Activated gamma-delta T cell treated with anti-CD3 and anti-CD28 coated beads, Interleukin-2, amount 50 U/mL, for 16 hours (primary cell): ENCODE measurements around the gene ALDOA.
"Not testable (repeated sequence)": the region's sequence is repeated elsewhere in the genome, so short reads cannot be mapped to it uniquely, and the experiment has no call there.

Experiments
- DNase-seq: peaks from one replicate; pipeline ENCODE4 v3.0.0-alpha.2; 2020; ENCODE audit warnings: low read depth

ALDOA gene

DNA sequence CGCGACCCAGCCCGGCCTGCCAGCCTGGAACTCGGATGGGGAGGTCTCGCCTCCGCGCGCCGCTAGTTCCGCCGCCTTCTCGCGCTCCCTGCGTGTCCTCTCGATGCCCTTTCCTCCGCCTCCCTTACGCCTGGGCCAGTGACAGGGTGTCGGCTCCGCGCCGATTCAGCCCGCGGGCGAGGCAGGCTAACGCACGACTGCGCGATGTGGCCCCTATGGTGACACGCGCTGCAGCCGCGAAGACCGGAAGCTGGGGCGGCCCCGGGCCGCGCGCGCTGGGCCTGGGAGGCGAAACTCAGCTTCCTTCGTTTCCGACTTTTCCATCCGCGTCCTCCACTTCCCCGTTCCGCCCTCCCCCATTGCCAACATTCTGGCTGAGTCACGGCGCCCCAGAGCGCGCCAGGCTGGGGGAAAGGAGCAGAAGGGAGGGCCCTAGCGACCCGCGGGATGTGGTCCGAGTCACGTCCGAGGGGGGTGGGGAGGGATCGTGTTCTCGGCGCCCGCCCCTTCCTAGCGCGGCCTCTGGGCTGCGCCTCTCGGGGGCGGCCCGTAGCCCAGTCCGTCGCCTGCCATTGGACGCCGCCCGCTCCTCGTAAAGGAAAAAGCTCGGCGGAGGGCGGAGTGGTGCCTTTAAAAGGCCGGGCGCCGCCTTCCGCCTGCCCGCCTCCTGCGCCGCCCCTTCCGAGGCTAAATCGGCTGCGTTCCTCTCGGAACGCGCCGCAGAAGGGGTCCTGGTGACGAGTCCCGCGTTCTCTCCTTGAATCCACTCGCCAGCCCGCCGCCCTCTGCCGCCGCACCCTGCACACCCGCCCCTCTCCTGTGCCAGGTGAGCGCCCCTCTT is at the start of gene ALDOA:
Gene ALDOA, plus strand, starts transcription at position 659 of the 841 bp plus-strand sequence. CDS start 1,138 bp downstream, outside the sequence.
- peak; percentile 92 for DNase-seq

DNA sequence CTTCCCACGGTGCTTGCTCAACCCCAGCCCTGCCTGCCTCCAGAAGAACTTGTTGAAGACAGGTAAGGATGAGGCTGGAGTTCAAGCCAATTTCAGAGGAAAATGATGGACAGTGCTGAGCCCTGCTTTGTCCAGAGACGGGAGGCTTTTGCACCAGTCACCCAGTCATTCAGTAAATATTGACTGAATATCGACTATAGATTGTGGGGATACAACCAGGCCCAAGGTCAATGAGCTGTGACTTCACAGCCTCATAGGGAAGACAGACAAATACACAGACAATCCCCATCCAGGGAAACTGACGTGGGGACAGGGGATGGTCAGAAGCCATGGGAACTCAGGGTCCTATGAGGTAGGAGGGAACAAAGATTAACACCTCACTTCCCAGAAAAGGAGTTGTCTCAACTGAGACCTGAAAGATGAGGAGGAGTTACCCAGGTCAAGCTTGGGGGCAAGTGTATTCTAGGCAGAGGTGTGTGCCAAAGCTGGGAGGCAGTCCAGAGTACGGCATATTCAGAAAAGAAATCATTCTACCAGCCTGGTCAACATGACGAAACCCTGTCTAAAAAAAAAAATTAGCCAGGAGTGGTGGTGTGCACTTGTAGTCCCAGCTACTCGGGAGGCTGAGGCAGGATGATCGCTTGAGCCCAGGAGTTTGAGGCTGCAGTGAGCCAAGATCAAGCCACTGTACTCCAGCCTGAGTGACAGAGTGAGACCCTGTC is 48.8 kb upstream of the ALDOA start:
- no peak for DNase-seq

DNA sequence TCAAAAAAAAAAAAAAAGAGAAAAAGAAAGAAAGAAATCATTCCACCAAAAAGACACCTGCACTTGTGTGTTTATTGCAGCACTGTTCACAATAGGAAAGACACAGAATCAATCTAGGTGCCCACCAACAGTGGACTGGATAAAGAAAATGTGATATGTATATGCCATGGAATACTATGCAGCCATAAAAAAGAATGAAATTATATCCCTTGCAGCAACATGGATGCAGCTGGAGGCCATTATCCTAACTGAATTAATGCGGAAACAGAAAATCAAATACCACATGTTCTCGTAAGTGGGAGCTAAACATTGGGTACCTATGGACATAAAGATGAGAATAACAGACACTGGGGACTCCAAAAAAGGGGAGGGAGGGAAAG is 48.3 kb upstream of the ALDOA start:
- DNase-seq, result no peak

DNA sequence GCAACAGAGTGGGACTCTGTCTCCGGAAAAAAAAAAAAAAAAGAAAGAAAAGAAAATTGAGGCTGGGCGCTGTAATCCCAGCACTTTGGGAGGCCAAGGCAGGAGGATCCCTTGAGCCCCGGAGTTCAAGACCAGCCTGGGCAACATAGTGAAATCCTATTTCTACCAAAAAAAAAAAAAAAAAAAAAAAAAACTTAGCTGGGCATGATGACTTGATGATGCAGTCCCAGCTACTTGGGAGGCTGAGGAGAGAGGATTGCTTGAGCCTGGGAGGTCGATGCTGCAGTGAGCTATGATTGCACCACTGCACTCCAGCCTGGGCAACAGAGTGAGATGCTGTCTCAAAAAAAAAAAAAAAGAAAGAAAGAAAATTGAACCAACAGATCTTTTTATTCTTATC is 47.6 kb upstream of the ALDOA start:
- DNase-seq, result not testable (repeated sequence)

DNA sequence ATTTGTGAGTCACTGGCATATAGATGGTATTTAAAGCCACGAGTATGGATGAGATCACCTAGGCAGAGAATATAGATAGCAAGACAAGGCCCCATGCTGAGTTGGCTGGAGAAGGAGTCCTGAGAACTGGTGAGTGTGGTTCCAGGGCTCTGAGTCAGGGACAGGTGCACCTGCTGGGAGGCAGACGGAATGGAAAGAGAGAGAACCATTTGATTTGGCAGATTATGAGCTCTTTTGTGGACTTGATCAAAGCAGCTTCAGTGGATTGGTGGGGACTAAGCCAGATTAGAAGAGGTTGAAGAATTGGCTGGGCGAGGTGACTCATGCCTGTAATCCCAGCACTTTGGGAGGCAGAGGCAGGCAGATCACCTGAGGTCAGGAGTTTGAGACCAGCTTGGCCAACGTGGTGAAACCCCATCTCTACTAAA is 46.8 kb upstream of the ALDOA start:
- DNase-seq, result no peak

DNA sequence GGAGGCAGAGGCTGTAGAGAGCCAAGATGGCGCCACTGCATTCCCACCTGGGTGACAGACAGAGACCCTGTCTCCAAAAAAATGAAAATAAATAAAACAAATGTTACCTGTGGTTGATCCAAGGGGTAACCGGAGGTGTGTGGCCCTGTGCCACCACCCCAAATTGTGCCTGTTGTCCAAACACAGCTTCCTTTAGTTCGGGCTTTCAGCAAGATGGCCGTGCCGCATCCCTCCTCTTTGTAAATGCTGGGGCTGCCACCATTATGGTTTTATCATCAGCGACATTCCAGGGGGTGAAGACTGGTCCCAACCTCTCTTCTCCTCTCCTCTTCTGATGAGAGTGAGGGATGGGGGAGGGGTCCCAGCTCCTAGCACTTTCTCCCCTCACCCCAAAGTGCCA is 42.7 kb upstream of the ALDOA start, which contains the start of gene C16orf92:
Gene C16orf92, plus strand, starts transcription at position 312 of the 400 bp plus-strand sequence. CDS start 143 bp downstream, outside the sequence.
- DNase-seq, result no peak

DNA sequence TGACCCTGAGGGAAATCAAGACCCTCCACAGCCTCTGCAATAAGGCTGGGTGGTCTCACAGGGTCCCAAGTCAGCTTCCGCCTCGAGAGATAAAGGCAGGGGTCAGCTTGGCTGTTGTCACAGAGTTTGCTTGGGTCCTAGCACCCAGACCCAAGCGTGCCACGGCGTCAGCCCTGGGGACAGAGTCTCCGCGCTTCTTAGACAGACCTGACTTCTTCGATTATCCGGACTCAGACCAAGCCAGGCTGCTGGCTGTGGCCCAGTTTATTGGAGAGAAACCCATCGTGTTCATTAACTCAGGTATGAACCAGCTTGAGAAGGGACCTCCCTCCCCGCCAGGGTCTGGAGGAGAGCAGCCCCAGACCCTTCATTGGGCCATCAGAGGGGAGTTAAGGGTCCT is 42.0 kb upstream of the ALDOA start:
- no peak for DNase-seq

DNA sequence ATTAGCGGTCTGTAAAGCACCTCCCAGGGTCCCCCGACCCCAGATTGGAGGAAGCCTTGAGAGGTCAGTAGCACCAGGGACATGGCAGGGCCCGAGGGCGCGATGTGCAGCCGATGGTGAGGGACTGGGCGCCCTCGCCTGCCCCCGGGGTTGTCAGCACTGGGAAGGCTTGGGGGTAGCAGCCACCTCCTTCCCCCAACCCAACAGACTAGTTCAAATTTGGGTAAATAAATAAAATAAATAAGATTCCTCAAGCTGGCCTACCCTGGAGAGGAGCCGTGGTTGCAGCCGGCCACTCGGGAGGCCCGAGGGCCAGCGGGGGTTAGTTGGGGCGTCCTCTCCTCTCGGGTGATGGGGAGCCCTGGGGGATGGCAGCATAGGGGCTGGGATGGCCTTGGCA is 41.1 kb upstream of the ALDOA start:
- DNase-seq, result no peak

DNA sequence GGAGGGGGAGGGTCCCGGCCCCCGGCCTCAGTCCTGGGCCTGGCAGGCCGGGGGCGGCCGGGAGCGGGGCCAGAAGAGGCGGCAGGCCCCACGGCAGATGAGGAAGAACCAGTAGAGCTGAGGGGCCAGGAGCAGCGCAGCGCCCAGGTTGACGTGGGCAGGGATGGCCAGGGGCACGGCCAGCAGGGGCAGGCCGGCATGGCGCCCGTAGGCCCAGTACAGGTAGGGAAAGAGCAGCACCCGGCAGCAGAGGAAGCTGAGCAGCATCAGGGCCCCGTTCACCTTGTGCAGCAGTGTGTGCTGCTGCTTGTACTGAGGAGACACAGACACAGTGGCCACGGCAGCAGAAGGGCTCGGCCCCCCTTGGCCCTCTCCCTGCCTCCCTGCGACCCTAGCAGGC is 40.4 kb upstream of the ALDOA start:
- no peak for DNase-seq

DNA sequence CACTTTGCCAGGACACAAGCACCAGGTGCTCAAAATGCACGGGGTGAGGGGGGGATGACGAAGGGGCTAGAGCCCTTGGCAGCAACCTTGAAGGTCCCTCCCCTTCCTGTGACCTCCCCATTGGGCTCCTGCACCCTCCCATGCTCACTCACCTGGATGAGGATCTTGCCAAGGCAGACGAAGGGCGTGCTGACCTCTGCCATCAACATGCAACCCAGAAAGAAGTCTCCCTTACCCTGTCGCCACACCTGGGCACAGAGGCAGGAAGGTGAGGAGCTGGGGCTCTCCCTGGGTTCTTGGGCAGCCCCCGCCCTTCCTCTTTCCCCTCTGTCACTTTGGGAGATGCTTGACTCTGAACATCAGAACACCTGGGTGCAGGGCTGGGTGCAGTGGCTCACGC is 40.0 kb upstream of the ALDOA start:
- no peak for DNase-seq

DNA sequence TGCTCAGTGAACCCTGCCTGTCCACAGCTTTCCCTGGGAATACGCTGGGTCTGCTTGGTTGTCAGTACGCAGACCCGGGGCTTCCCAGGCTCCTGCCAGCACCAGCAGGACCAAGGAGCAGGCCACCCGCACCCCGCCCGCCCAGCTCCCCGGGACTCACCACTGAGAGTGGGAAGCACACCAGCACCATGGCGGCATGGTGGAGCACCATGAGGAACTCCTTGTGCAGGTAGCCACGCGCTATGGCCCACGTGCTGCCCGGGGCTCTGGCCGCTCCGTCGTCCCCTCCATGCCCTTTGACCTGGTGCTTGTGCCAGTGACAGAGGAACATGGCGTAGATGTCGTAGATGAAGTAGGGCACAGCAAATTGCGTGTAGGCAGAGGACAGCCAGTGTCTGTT is 39.1 kb upstream of the ALDOA start:
- DNase-seq, result no peak

DNA sequence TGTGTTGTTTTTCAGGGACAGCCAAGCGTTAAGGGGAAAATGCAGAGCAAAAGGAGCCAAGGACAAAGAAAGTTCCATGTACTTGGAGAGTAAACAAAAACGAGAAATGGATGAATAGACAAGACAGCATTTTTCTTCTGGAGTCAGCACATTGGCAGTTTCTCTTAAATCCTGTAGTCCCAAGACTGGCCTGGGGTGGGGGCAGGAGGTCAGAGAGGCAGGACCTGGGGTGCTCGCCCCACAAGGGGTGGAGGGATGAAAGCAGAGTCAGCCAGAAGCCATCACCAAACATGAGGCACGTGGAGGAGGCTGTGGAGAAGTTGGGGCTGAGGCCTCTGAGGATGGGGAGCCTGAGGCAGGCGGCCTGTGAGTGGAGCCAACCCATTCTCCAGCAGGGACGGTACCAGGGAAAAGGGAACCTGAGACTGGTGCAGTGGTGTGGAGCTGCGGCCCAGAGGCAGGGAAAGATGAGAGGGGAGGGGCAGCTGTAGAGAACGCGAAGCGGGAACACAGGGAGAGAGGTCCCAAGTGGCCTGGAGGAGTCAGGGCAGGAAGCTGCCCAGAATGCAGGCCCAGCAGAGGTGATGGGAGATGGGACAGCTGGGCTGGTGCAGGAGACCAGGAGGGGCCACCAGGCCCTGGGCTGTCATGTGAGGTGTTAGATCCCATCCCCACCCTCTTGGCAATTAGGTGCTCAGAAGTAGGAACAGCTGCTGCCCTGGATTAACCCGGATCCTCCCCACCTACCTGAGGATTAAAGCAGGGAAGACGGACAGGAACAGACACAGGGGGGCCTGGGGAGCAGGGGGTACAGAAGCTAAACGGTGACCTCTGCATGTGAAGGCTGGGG is 37.7 kb upstream of the ALDOA start:
- DNase-seq, result no peak

DNA sequence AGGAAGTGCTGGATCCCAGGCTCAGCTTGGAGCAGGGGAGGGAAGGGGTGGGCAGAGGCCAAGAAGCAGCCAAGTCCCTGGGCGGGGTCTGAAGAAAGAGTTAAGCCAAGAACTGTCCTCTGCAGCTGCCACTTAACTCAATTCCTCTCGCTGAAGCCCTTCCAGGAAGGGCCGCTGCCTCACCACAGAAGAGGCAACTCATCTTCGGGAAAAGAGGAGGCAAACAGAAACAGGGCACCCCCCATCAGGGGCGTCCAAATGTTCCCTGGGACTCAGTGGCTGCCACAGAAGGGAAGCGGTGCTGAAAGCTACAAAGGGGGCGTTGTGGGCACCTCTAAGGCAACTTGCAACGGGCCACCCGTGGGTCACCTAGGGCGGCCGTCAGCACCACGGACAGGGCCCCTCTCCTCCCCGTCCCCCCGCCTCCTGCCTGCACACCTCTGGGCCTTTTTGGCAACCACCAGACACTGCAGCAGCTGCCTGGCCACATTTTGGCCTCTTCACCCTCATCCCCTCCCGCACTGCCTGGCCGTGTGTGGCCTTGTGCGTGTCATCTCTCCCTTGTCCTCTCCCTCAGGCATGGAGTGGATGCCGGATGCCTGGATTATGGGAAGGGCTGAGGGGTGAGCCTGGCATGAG is 37.0 kb upstream of the ALDOA start:
- no peak for DNase-seq

DNA sequence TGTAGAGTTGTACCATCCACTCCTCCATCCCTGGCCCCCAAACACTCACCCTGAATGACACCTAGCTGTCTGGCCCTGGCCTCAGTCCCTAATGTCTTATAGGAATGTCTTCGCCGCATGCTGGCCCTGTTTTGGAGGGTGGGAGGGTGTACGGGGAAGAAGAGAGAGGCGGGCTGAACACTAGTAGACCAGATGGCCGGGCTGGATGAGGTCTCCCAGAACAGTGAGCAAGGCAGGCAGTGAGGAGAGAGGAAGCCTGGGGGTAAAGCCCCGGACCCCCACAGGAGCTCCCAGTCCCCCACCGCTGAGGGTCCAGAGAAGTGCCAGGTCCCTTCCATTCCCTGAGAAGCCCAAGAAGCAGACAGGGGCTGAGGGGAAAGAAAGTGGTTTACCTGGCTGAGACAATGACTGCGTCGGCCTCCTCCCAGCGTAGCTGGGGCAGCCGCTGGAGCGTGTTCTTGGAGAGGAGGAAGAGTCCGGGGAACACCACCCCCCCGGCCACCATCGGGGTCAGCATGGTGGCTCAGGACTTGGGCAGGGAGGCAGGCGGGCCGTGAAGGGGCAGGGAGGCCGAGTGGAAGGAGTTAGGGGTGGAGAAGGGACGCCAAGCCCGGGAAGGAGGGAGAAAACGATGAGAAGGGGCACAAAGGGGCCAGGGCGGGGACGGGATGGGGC is 35.4 kb upstream of the ALDOA start:
- DNase-seq, result no peak

DNA sequence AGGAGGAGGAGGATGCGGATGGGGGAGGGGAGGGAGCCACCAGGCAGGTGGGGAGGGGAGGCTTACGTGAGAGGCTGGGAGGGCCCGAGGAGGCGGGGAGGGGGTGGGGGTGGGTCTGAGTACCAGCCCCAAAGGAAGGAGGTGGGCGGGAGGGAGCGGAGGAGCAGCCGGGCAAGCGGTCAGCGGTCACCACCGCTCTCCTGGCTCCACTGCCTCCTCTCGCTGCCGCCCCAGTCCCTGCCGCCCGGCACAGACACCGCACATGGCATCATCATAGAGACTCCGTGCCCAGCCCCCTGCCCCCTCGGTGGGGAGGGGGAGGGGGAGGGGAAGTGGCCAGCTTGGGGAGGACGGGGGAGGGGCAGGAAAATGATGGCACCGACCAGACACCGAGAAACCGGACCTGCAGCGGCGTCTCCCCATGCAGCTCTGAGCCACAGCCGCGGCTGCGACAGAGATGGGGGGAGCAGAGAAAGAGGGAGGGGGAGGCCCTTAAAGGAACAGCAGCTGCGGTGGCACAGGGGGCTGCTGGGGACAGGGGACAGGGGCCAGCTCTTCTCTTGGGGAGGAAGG is 34.6 kb upstream of the ALDOA start, which contains the start of gene TLCD3B:
Gene TLCD3B, minus strand, starts transcription at position 431 of the 573 bp plus-strand sequence. CDS start 744 bp downstream, outside the sequence.
- DNase-seq, result no peak

DNA sequence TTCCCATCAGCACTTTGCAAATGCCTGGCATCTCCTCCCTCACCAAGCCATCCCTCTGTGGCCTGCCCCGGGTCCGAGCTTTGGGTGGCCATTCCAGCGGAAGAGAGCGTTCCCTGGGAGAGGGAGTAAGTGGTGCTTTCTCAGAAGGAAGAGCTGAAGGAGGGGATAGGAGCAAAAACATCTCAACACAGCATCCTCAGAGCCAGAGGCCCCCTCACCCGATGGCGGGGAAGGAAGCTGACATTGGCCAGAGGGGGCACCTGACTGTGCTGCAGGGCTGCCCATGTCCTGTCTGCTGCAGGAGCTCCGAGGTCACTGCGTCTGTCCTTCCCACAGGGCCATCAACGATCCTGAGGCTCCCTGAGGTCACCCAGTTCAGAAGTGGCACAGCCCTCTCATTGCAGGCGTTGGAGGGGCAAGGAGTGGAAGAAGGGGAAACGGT is 34.1 kb upstream of the ALDOA start:
- DNase-seq, result no peak

DNA sequence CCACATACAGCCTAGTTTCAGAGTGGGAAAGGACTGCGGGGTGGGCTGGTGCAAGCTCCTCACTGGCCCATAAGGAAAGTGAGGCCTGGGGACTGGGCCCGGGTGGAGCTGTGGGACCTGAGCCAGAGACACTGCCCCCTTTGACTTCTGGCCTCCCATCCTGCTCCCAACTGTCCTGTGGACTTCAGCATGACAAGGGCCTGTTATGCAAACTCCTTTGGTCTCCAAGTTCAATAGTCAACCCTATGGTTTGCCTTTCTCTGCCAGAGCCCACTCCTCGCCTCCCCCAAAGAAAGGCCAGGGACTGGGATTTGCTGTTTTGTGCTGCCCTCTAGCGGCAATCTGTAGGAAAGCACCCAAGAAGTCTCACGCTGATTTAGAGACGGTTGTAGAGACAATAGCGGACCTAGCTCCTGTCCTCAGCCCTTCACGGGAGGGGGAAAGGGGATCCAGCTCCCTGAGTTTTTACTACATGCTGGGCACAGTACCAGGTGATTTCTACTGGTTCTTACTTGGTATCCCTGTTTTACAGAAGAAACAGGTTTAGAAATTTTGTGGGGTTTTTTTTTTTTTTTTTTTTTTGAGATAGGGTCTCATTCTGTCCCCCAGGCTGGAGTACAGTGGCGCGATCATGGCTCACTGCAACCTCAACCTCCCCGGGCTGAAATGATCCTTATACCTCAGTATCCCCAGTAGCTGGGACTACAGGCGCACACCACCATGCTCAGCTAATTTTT is 33.3 kb upstream of the ALDOA start:
- DNase-seq, result peak; percentile 33

DNA sequence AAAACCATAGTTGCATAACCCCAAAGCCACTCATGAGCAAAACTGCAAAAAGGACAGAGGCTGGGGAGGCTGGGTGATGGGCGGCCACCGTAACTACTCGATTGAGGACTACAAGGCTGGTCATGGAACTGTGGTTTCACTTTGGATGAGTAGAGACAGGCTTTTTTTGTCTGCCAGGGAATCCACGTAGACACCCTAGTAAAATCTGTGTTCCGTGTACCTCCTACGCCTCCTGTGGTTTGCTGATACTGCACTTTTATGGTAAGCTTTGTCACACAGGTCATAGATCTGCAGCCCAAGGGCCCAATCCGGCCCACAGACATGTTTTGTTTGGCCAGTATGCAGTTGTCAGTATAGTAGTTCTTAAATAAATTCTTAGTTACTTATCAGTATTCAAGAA is 32.3 kb upstream of the ALDOA start:
- DNase-seq, result no peak

DNA sequence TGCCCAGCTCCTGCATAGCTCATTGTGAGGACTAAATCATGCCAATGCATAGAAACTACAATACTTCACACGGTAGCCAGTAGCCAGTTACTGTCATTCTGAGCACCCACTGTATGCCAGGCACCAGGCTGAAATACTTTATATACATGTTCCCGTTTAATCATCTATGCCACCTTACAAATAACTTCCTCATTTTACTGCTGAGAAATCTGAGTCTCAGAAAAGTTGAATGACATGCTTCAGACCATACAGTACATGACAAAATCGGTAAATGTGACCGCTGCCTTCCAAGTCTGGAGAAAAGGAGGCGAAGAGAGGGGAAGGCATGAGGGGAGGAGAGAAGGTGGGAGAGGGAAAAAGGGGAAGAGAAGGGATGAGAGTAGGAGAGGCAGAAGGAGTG is 25.3 kb upstream of the ALDOA start:
- no peak for DNase-seq

DNA sequence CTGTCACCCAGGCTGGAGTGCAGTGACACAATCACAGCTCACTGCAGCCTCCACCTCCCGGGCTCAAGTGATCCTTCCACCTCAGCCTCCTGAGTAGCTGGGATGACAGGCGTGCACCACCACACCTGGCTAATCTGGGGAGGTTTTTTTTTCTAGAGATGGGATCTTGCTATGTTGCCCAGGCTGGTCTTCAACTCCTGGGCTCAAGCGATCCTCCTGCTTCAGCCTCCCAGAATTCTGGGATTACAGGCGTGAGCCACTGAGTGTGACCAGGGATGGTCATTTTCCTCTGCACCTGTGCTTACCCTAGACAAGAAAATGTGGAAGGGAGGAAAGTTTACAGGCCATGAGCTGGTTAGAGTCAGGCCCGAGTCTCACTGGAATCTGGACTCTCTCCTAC is 24.9 kb upstream of the ALDOA start:
- DNase-seq, result not testable (repeated sequence)
